ENCODE results near the gene GNAI3.
A peak's percentile ranks its signal among the peaks of the same experiment; 100 is the strongest.
"Not testable (repeated sequence)": the region's sequence is repeated elsewhere in the genome, so short reads cannot be mapped to it uniquely, and the experiment has no call there.

The GNAI3 gene

DNA sequence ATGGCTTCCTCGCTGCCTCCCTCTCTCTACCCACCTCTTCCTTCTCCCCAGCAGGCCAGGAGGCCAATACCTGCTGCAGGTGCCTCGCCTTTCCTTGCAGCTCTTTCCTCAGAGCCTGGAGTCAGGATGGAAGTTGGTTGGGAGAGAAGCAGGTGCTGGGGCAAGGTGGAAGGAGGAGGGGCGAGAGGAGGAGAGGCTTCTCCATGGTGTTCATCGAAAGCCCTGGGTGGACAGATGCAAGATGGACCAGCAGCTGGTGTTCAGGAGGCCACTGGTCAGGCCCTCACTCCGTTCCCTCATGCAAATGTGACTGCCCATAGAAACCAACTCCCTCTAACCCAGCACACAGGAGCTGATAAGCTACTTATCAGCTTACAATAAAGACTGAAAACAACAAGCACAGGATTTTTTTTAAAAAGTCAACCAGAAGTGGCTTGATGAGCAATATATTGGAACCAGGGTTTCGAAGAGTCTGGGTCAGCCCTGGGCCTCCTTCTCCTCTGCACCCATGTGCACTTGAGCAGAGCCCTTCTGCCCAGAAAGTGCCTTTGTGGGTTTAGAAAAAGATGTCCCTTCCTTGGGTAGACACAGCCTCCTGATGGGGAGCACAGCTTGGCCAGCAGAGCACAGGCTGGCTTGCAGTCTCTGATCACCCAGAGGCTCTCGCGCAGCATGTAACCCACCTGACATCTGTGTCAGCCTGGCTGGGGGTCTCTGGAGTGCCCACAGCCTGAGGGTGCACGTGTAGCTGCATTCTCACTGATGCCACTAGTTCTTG is 90.8 kb downstream of the GNAI3 start:
- DNase-seq: no peak

- DNase-seq: no peak
Observed at GRCh38 chr1:109639841-109640184, 91.4 kb downstream of the GNAI3 start.

- peak; percentile 68 to 89 (median 73) for DNase-seq
Observed at GRCh38 chr1:109640285-109640865, 92.0 kb downstream of the GNAI3 start.

DNA sequence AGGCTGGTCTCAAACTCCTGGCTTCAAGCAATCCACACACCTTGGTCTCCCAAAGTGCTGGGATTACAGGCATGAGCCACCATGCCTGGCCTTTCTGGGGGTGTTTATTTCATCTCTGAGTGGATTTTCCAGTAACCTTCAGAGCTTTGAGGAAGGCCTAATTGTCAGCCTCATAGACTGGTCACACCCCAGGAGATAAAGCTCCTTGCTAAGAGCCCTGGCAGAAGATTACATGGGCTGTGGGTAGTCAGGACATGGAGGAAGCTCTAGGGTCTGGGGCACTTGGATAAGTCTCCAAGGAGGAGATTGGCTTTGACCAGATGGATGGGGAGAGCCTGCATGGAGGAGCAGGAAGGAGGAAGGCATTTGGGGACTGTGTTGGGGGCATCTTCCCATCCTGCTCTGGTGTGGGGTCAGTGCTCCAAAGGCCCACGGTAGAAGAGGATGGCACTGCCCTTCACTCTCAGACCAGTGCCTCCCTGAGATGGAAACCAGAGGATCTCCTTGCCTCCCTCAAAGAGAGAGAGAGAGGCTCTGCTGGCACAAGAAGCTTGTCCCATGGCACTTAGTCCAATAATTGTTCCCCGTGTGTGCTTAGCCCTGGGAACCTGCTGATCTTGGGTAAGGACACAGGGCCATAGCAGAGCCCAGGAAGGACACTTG is 92.8 kb downstream of the GNAI3 start:
- DNase-seq: no peak

GRCh38 chr1:109641861-109642260 is 93.4 kb downstream of the GNAI3 start:
- no peak for DNase-seq

GRCh38 chr1:109642626-109643025 is 94.2 kb downstream of the GNAI3 start:
- DNase-seq: no peak

- DNase-seq: peak; percentile 63 to 82 (median 70)
Observed at GRCh38 chr1:109643385-109644230, 95.2 kb downstream of the GNAI3 start.

DNA sequence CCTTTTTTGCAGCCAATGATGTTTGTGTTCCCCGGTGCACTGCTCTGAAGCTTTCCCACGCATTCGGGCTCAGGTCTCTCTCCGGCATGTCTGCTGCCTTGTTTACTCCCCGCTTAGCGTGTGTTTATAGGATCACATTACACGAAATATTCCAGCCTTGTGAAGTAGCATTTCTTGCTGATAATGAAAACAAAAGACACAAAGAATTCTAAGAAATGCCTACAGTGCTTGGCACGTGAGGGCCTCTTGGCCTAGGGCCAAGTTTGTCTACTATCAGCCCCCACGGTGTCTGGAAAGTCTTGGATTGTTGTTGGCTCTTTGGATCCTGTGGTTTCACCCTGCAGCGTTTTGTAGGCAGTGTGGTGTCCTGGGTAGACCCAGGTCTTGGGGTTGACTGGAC is 96.3 kb downstream of the GNAI3 start:
- no peak for DNase-seq

- DNase-seq: no peak
Observed at GRCh38 chr1:109649491-109649914, 101.1 kb downstream of the GNAI3 start.

GRCh38 chr1:109650609-109651008 is 102.2 kb downstream of the GNAI3 start:
- no peak for DNase-seq

GRCh38 chr1:109652402-109652801 is 104.0 kb downstream of the GNAI3 start:
- DNase-seq: no peak

DNA sequence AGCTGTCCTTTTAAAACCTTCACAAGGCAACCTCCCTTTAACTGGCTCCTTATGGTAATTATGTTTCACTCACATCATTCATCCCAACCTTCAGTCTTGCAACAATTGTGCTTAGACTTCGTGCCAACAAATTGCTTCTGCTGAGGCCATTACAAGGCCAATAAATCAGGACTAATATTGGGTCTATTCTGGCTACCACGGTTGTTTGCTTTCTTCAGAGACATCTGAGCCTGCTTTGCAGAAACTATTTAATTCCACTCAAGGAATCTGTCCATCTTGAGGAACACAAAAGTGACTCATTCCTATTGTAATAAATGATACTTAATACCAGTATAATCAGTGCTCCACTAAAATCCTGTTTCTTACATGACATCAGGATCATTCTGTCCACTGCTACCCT is 104.9 kb downstream of the GNAI3 start:
- no peak for DNase-seq

DNA sequence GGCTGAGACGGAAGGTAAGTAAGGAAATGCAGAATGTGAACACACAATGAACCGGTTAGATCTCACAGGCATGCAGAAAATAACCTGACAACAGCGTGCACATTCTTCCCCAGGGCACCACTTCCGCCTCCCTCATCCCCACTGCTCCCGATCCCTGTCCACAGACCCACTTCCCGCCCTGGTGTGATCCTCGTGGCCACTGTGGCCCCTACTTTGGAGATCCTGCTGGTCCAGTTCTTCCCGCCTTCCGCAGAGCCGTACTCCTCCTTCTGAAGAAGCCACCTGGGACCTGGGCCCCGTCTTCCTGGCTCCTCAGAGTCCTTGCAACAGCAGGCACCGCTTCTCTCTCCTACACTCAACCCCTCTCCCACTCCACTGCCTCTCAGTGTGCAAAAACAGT is 106.1 kb downstream of the GNAI3 start:
- no peak for DNase-seq

- peak; percentile 29 to 54 (median 48) for DNase-seq
Observed at GRCh38 chr1:109655615-109656519, 107.5 kb downstream of the GNAI3 start, which contains the start of gene GSTM4. Gene GSTM4 (plus strand): TSS chr1:109656099. CDS start chr1:109656390, 291 bp downstream.

DNA sequence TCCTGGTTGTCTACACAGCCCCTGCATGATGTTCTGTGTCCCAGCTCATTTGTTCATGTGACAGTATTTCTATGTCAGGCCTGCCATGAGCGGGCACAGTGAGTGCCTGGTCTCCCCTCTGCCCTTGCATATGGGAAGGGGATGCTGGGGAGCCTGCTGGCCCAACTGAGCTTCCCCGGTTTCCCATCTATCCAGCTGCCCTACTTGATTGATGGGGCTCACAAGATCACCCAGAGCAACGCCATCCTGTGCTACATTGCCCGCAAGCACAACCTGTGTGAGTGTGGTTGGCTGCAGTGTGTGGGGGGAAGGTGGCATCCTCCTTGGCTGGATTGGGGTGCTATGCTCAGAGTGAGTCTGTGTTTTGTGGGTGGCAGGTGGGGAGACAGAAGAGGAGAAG is 109.0 kb downstream of the GNAI3 start:
- no peak for DNase-seq

DNA sequence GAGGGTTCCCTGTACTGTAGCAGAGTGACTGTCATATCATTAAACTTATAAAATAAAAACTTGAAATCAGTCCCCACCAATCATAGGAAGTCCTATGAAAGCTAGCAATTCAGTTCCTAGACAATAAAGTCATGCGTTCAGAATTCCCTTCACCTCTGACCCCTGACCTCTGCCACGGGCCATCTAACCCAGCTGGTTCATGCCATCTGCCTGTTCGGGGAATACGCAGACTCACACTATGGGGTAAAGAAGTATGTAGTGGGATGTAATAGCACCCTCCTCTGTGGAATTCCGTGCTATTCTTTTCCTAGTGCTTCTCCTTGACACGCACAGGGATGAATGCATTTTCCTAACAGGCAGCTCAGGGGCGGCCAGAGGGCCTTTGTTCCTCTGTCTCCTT is 109.6 kb downstream of the GNAI3 start:
- DNase-seq: no peak

DNA sequence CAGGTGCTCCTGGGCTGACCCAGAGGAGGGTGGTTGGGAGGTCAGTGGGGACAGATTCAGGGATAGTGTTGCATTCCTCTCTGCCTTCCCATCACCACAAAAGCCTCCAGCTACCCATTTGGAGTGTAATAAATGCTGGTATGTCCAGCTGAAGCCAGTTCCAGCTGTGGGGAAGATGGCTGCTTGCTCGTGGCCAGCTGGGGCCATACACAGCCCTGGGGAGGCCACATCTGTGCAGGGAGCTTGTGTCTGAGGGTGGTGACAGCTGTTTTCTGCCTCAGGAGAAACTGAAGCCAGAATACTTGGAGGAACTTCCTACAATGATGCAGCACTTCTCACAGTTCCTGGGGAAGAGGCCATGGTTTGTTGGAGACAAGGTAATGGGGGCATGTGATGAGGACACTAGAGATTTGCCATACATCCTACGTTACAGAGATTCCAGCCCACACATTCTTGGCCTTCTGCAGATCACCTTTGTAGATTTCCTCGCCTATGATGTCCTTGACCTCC is 110.2 kb downstream of the GNAI3 start:
- no peak for DNase-seq

GRCh38 chr1:109659145-109659544 is 110.7 kb downstream of the GNAI3 start:
- DNase-seq: no peak

GRCh38 chr1:109659997-109660690 is 111.7 kb downstream of the GNAI3 start:
- DNase-seq: no peak

DNA sequence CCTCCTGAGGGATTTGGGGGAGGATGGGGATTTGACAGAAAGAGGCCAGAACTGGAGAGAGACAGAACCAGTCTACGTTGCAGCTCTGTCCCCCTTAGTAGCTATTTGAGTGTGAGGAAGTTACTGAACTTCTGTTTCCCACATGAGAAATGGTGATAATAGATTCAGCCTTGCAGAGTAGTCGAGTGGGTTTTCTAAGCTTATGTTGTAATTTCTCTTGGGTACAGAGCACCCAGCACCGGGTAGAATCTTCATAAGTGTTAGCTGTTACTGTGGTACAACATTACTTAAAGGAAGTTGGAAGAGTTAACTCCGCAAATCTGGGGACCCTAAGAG is 112.2 kb downstream of the GNAI3 start:
- not testable (repeated sequence) for DNase-seq

DNA sequence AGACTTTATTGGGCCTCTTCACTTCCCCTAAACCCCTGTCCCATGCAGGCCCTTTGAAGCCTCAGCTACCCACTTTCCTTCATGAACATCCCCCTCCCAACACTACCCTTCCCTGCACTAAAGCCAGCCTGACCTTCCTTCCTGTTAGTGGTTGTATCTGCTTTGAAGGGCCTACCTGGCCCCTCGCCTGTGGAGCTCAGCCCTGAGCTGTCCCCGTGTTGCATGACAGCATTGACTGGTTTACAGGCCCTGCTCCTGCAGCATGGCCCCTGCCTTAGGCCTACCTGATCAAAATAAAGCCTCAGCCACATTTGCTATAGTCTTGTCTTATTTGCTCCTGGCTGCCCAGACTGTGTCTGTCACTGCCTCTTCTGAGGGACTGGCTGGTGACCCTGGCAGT is 113.0 kb downstream of the GNAI3 start:
- no peak for DNase-seq
